Measurements from ENCODE around the gene OR1J2. TPM values are rescaled to one million over a fixed set of nuclear protein-coding genes. Genes with fewer than 3 reads are reported as not detected.

OR1J2 gene
- not detected for total RNA-seq

GRCh38 chr9:122510502-122510901 lies at the start of gene OR1J2:
Gene OR1J2, plus strand, starts transcription at chr9:122510802. Its CDS starts 0 bp downstream, at chr9:122510802.
- DNase-seq (ENCODE audit: low spot score in 2 of 2) = no peak
- no peaks in the 10 kb centered on the region for H3K9me3 ChIP-seq
- H3K27me3 ChIP-seq = no peaks in the 10 kb centered on the region
- H3K36me3 ChIP-seq = no peaks in the 10 kb centered on the region
- H3K4me3 ChIP-seq = no peak within 1 kb of the TSS
- H3K4me1 ChIP-seq = no peaks in the 10 kb centered on the region
- H3K27ac ChIP-seq = no peak within 1 kb of the TSS
- TF ChIP-seq EP300 (IDR thresholded peaks at IDR 0.05) = no peak
- TF ChIP-seq POLR2A (IDR thresholded peaks at IDR 0.05) = no peak
- TF ChIP-seq CTCF (IDR thresholded peaks at IDR 0.05) = no peak
- WGBS, 2 donors = 75 to 84% methylated on average over 6 of the region's 6 CpGs

GRCh38 chr9:122463828-122464632 lies 46.6 kb upstream of the OR1J2 start:
- Histone ChIP-seq H3K27ac (no peak overlapping the region), H3K4me3 (peak overlapping the region in 2 of 4 donors; percentile 31 to 44), H3K27me3 (peaks cover 0 to 4% of the 10 kb centered on the region in 2 donors), H3K4me1 (peaks cover 0 to 13% (median 0%) of the 10 kb centered on the region in 4 donors), H3K9me3 (peaks cover 0 to 4% (median 0%) of the 10 kb centered on the region in 4 donors), H3K36me3 (no peaks in the 10 kb centered on the region)
- no peak for DNase-seq (ENCODE audit: low spot score in 2 of 2)
- WGBS, 2 donors = 74 to 85% methylated on average over 10 of the region's 10 CpGs
- no peak for TF ChIP-seq POLR2A (IDR thresholded peaks at IDR 0.05)
- TF ChIP-seq CTCF (IDR thresholded peaks at IDR 0.05) = no peak
- no peak for TF ChIP-seq EP300 (IDR thresholded peaks at IDR 0.05)

- WGBS, 2 donors = 11 to 14% methylated on average over 10 of the region's 10 CpGs
- peak overlapping the region in 3 of 4 donors; percentile 26 to 44 (median 31) for H3K4me3 ChIP-seq
- H3K9me3 ChIP-seq = peaks cover 0 to 4% (median 0%) of the 10 kb centered on the region in 4 donors
- TF ChIP-seq CTCF (IDR thresholded peaks at IDR 0.05) (peak; percentile 69 to 78 (median 74)), POLR2A (IDR thresholded peaks at IDR 0.05) (no peak), EP300 (IDR thresholded peaks at IDR 0.05) (peak in 1 of 2 donors; percentile 15)
- peak; percentile 30 to 69 for DNase-seq (ENCODE audit: low spot score in 2 of 2)
- H3K4me1 ChIP-seq = peaks cover 0 to 13% (median 0%) of the 10 kb centered on the region in 4 donors
- H3K27me3 ChIP-seq = no peaks in the 10 kb centered on the region
- H3K27ac ChIP-seq = no peak overlapping the region
- H3K36me3 ChIP-seq = no peaks in the 10 kb centered on the region
These were observed 45.7 kb upstream of the OR1J2 start for GRCh38 chr9:122464633-122465567.

- Histone ChIP-seq H3K4me3 (no peak overlapping the region), H3K27ac (no peak overlapping the region), H3K27me3 (no peaks in the 10 kb centered on the region), H3K36me3 (no peaks in the 10 kb centered on the region), H3K4me1 (peaks cover 0 to 13% (median 0%) of the 10 kb centered on the region in 4 donors), H3K9me3 (no peaks in the 10 kb centered on the region)
- no peak for DNase-seq (ENCODE audit: low spot score in 2 of 2)
- no peak for TF ChIP-seq POLR2A (IDR thresholded peaks at IDR 0.05)
- no peak for TF ChIP-seq CTCF (IDR thresholded peaks at IDR 0.05)
- no peak for TF ChIP-seq EP300 (IDR thresholded peaks at IDR 0.05)
- 62 to 65% methylated on average over 3 of the region's 3 CpGs for WGBS, 2 donors
These were observed 44.1 kb upstream of the OR1J2 start for GRCh38 chr9:122466456-122466855.
